Measurements from ENCODE around the gene SPEF1.

Gene SPEF1

DNA sequence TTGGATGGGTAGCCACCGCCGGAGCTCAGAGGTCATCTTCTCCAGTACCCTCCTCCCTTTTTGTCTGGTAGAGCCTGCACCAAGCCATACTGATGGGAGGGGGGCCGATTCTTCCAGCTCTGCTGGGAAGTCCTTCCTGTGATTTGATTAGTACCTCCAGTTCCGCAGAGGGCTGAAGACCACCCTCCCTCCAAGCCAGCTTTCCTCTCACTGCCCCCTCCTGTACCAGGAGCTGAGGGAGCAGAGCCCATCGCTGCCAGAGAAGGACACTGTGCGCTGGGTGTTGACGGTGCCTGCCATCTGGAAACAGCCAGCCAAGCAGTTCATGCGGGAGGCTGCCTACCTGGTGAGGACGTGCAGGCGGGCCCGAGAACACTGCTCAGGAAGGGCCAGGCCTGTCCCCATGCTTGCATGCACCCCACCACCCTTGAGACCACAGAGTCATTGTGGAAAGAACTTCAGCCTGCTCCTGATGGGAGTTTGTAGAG is 35.5 kb downstream of the SPEF1 start:
- TF ChIP-seq, protein P1, sequence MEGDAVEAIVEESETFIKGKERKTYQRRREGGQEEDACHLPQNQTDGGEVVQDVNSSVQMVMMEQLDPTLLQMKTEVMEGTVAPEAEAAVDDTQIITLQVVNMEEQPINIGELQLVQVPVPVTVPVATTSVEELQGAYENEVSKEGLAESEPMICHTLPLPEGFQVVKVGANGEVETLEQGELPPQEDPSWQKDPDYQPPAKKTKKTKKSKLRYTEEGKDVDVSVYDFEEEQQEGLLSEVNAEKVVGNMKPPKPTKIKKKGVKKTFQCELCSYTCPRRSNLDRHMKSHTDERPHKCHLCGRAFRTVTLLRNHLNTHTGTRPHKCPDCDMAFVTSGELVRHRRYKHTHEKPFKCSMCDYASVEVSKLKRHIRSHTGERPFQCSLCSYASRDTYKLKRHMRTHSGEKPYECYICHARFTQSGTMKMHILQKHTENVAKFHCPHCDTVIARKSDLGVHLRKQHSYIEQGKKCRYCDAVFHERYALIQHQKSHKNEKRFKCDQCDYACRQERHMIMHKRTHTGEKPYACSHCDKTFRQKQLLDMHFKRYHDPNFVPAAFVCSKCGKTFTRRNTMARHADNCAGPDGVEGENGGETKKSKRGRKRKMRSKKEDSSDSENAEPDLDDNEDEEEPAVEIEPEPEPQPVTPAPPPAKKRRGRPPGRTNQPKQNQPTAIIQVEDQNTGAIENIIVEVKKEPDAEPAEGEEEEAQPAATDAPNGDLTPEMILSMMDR (IDR thresholded peaks at IDR 0.05; ENCODE audit: borderline replicate concordance, insufficient read depth, low read depth, low read length): no peak

DNA sequence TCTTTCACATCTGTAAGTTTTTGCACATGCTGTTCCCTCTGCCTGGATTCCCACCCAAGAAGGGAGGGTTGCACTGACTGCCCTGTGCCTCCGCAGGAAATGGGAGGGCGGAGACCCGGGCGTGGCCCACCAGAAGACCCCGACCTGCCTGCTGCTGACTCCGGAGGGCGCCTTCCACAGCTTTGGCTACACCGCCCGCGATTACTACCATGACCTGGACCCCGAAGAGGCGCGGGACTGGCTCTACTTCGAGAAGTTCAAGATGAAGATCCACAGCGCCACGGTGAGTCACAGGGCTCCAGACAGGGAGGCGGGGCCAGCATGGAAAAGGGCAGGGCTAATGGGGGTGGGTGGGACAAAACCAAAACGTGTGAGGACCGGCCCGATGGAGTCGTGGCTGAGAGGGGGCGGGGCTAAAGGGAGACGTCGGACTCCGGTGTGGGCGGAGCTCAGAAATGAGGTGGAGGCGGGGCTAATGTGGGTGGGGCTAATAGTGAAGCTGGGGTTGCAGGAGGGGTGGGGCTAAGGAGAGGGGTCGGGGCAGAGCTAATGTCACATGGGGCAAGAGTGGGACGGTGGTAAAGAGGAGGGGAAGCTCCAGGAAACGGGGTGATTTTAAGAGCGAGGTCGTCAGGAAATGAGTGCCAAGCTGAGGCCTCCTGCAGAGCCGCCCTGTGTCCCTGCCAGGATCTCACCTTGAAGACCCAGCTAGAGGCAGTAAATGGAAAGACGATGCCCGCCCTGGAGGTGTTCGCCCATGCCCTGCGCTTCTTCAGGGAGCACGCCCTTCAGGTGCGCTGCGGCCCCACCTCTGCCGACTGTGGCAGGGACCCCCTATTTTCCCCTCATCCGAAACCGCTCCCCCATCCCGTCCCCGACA is 36.2 kb downstream of the SPEF1 start:
- TF ChIP-seq, protein P1 (IDR thresholded peaks at IDR 0.05; ENCODE audit: borderline replicate concordance, insufficient read depth, low read depth, low read length): no peak
- no peak overlapping the region for H3K4me3 ChIP-seq (ENCODE audit: low read depth, low read length)

More for the DNA sequence above, 35.5 kb downstream of the SPEF1 start:
- no peak overlapping the region for H3K4me3 ChIP-seq (ENCODE audit: low read depth, low read length)

DNA sequence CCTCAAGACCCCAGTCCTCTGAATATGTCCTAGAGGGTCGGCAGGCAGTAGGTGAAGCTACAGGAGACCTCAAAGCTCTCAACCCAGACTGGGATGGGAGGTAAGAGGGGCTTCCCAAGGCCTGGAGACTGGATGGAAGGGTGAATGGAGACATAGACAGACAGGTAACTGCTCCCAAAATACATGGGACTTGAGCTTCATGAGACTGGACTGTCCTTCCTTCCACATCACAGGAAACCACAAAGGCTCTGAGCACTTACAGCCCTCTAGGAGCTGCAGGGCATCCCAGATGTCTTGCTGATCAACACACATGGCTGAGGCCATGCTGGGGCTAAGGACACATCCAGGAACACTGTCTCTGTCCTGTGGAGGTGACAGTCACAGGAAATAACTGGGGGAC is 37.2 kb downstream of the SPEF1 start:
- TF ChIP-seq, protein P1 (IDR thresholded peaks at IDR 0.05; ENCODE audit: borderline replicate concordance, insufficient read depth, low read depth, low read length): no peak
- H3K4me3 ChIP-seq (ENCODE audit: low read depth, low read length): no peak overlapping the region

DNA sequence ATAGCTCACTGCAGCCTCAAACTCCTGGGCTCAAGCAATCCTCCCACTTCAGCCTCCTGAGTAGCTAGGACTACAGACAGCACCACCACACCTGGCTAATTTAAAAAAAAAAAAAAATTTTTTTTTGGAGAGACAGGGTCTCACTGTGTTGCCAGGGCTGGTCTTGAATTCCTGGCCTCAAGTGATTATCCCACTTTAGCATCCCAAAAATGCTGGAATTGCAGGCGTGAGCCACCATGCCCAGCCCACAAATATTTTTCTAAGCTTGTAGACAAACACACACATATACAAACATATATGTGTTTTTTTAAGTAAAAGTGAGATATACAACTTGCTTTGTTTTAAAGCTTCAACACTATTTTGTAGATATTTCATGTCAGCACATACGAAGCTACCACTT is 38.0 kb downstream of the SPEF1 start:
- TF ChIP-seq, protein P1 (IDR thresholded peaks at IDR 0.05; ENCODE audit: borderline replicate concordance, insufficient read depth, low read depth, low read length): no peak
- H3K4me3 ChIP-seq (ENCODE audit: low read depth, low read length): no peak overlapping the region

DNA sequence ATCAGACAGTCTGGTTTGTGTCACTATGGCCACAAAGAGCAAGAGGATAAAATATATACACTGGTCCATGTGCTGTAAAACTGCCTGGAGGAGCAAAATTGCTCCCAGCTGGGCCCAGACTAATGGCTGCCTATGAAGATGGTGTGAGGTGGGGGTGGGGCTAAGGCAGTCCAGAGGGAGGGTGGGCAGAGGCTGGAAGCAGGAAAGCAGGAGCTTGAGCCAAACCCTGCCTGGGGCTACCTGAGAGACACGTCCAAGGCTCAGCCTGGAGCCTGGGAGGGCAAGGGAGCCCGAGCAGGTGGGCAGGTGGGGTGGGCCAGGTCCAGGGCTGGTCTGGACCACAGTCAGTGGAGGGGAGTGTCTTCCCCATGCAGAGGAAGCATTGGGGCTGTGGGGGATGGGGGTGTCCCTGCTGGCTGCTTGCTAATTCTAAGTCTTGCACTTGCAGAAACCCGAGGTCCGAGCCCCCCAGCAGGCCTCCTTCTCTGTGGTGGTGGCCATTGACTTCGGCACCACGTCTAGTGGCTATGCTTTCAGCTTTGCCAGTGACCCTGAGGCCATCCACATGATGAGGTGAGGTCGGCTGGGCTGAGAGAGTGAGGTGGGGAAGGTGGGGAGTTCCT is 39.3 kb downstream of the SPEF1 start:
- no peak overlapping the region for H3K4me3 ChIP-seq (ENCODE audit: low read depth, low read length)
- TF ChIP-seq, protein P1 (IDR thresholded peaks at IDR 0.05; ENCODE audit: borderline replicate concordance, insufficient read depth, low read depth, low read length): no peak

DNA sequence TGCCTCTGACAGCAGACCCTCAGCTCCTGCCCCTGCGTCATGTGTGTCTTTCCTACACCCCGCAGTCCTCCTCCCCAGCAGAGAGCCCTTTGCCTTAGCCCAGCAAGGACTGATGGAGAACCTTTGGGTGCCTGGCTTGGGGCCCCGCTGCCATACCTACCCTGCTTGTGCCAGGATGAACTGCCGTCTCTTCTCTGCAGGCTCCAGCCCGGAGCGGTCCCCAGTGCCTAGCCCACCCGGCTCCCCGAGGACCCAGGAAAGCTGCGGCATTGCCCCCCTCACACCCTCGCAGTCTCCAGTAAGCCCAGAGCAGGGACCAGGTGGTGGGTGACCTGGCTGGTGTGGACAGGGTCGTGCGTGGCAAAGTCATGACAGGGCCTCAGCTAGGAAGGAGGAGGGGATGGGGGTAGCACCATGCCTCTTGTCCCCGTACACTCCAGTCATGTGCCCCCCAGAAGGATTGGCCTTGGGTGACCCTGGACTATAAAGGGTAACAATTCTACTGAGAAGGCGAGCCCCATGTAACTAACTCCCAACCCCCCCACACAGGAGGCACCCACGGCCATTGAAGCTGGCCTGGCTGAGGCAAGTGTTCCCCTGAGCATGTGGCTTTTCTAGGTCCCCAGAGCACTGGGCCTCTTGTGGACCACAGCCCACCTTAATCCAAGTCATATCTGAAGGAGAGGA is 40.5 kb downstream of the SPEF1 start:
- TF ChIP-seq, protein P1 (IDR thresholded peaks at IDR 0.05; ENCODE audit: borderline replicate concordance, insufficient read depth, low read depth, low read length): no peak
- no peak overlapping the region for H3K4me3 ChIP-seq (ENCODE audit: low read depth, low read length)
